Transverse colon (tissue), 3 donors: ENCODE measurements around the gene ANKS1B.

Experiments used
- EP300 ChIP-seq: sonication (generic); formaldehyde crosslinking; IDR thresholded peaks from one replicate; pipeline ENCODE4 v1.6.1; 2017; ENCODE audit warnings: antibody characterized with exemption, low read depth
- POLR2A ChIP-seq: fragments of 450-650 bp; IDR thresholded peaks from one replicate; pipeline ENCODE4 v1.6.1; 2016; ENCODE audit warnings: antibody characterized with exemption, mild to moderate bottlenecking, moderate library complexity
- POLR2AphosphoS5 ChIP-seq, 3 donors: sonication (generic); formaldehyde crosslinking; IDR thresholded peaks; one replicate each; pipeline ENCODE4 v1.6.1; 2016; ENCODE audit warnings: antibody characterized with exemption in 3 of 3

DNA sequence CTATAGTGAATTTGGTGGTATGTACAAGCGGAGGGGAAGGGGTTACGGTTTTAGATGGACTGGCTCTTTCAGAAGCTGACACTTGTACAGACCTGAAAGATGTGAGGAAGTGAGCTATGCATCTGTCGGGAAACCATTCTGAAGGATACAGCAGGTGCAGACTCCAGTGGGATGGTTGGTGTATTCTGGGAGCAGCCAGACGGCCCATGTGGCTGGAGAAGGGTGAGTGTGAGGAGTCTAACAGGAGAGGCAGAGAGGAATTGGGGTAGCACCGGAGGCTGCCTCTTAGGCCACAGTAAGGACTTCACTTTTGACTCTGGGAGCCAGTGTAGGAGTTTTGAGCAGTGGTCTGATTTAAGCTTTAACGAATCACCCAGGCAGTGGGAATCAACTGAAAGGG is 1248.9 kb downstream of the ANKS1B start:
- TF ChIP-seq POLR2AphosphoS5 (IDR thresholded peaks at IDR 0.05) (no peak), POLR2A (no peak), EP300 (no peak)
